ENCODE data around the gene JMJD7. TPM values are rescaled to one million over a fixed set of nuclear protein-coding genes. Genes with fewer than 3 reads are reported as not detected.

The JMJD7 gene
- total RNA-seq, 1 experiment from 2014 or later: 10.9 TPM

- no peaks in the 10 kb centered on the region for H3K9me3 Mint-ChIP-seq (ENCODE audit: unreplicated experiment)
- Histone ChIP-seq H3K4me3 (ENCODE audit: low read depth, low read length) (no peak overlapping the region), H3K4me1 (no peaks in the 10 kb centered on the region), H3K9me3 (no peaks in the 10 kb centered on the region), H3K36me3 (ENCODE audit: control insufficient read depth, insufficient read depth, low read length) (no peaks in the 10 kb centered on the region), H3K27me3 (replicated peaks; ENCODE audit: control insufficient read depth, insufficient read depth, low read length) (no peaks in the 10 kb centered on the region)
- no peaks in the 10 kb centered on the region for H3K36me3 Mint-ChIP-seq (ENCODE audit: insufficient read depth, unreplicated experiment)
- no peak for TF ChIP-seq CTCF (IDR thresholded peaks at IDR 0.05; ENCODE audit: insufficient read depth in 1 of 2, low read depth in 1 of 2, low read length in 1 of 2, severe bottlenecking in 1 of 2, unreplicated experiment in 1 of 2)
- no TSS peak for BruUV-seq (replicated peaks)
- no peaks in the 10 kb centered on the region for H3K27me3 Mint-ChIP-seq (ENCODE audit: insufficient read depth, unreplicated experiment)
- intact Hi-C loops (cut with micrococcal nuclease; ENCODE audit: unreplicated experiment): no loop called here
- no peak overlapping the region for H3K4me3 Mint-ChIP-seq (ENCODE audit: unreplicated experiment)
- CTCF ChIA-PET: no interaction called here
- POLR2A ChIA-PET: no interaction called here
- no peak overlapping the region for H3K27ac Mint-ChIP-seq (ENCODE audit: unreplicated experiment)
- DNase-seq: no peak
- H3K4me1 Mint-ChIP-seq (ENCODE audit: low read depth, unreplicated experiment): no peaks in the 10 kb centered on the region
These were observed 57.4 kb downstream of the JMJD7 start for GRCh38 chr15:41885321-41885720.

- no peak overlapping the region for H3K4me3 ChIP-seq (ENCODE audit: low read depth, low read length)
- ChIA-PET POLR2A (no interaction called here), CTCF (no interaction called here)
- H3K36me3 ChIP-seq (ENCODE audit: control insufficient read depth, insufficient read depth, low read length): no peaks in the 10 kb centered on the region
- Mint-ChIP-seq H3K9me3 (ENCODE audit: unreplicated experiment) (no peaks in the 10 kb centered on the region), H3K27ac (ENCODE audit: unreplicated experiment) (no peak overlapping the region), H3K4me3 (ENCODE audit: unreplicated experiment) (no peak overlapping the region), H3K27me3 (ENCODE audit: insufficient read depth, unreplicated experiment) (no peaks in the 10 kb centered on the region), H3K36me3 (ENCODE audit: insufficient read depth, unreplicated experiment) (no peaks in the 10 kb centered on the region), H3K4me1 (ENCODE audit: low read depth, unreplicated experiment) (no peaks in the 10 kb centered on the region)
- no peak for TF ChIP-seq CTCF (IDR thresholded peaks at IDR 0.05; ENCODE audit: insufficient read depth in 1 of 2, low read depth in 1 of 2, low read length in 1 of 2, severe bottlenecking in 1 of 2, unreplicated experiment in 1 of 2)
- DNase-seq: no peak
- H3K27me3 ChIP-seq (replicated peaks; ENCODE audit: control insufficient read depth, insufficient read depth, low read length): no peaks in the 10 kb centered on the region
- no TSS peak for BruUV-seq (replicated peaks)
- intact Hi-C loops (cut with micrococcal nuclease; ENCODE audit: unreplicated experiment): no loop called here
- no peaks in the 10 kb centered on the region for H3K4me1 ChIP-seq
- no peaks in the 10 kb centered on the region for H3K9me3 ChIP-seq
These were observed 57.9 kb downstream of the JMJD7 start for GRCh38 chr15:41885841-41886240.

- H3K36me3 ChIP-seq (ENCODE audit: control insufficient read depth, insufficient read depth, low read length): no peaks in the 10 kb centered on the region
- H3K9me3 ChIP-seq: no peaks in the 10 kb centered on the region
- Mint-ChIP-seq H3K9me3 (ENCODE audit: unreplicated experiment) (no peaks in the 10 kb centered on the region), H3K27me3 (ENCODE audit: insufficient read depth, unreplicated experiment) (no peaks in the 10 kb centered on the region), H3K27ac (ENCODE audit: unreplicated experiment) (no peak overlapping the region), H3K36me3 (ENCODE audit: insufficient read depth, unreplicated experiment) (no peaks in the 10 kb centered on the region), H3K4me3 (ENCODE audit: unreplicated experiment) (no peak overlapping the region), H3K4me1 (ENCODE audit: low read depth, unreplicated experiment) (no peaks in the 10 kb centered on the region)
- no peak overlapping the region for H3K4me3 ChIP-seq (ENCODE audit: low read depth, low read length)
- POLR2A ChIA-PET: no interaction called here
- CTCF ChIA-PET: no interaction called here
- no peaks in the 10 kb centered on the region for H3K27me3 ChIP-seq (replicated peaks; ENCODE audit: control insufficient read depth, insufficient read depth, low read length)
- intact Hi-C loops (cut with micrococcal nuclease; ENCODE audit: unreplicated experiment): no loop called here
- no peaks in the 10 kb centered on the region for H3K4me1 ChIP-seq
- BruUV-seq (replicated peaks): no TSS peak
- no peak for DNase-seq
- TF ChIP-seq CTCF (IDR thresholded peaks at IDR 0.05; ENCODE audit: insufficient read depth in 1 of 2, low read depth in 1 of 2, low read length in 1 of 2, severe bottlenecking in 1 of 2, unreplicated experiment in 1 of 2): no peak
These were observed 58.8 kb downstream of the JMJD7 start for GRCh38 chr15:41886741-41887140.
